Esophagus (tissue), 2 donors: ENCODE data around the gene TRIM2. TPM values are rescaled to one million over a fixed set of nuclear protein-coding genes. Genes with fewer than 3 reads are reported as not detected.
A peak's percentile ranks its signal among the peaks of the same experiment; 100 is the strongest.

Experiments used
- H3K27ac ChIP-seq, 2 donors: one replicate each; pipeline ENCODE4 v1.5.1; 2013; ENCODE audit warnings: low read depth in 2 of 2, mild to moderate bottlenecking in 2 of 2, inconsistent platforms in 1 of 2, low read length in 1 of 2, moderate library complexity in 1 of 2
- H3K27me3 ChIP-seq, 2 donors: one replicate each; pipeline ENCODE4 v1.6.1; 2013; ENCODE audit warnings: low read length in 2 of 2, control low read depth in 1 of 2, mild to moderate bottlenecking in 1 of 2; ENCODE audit not compliant: insufficient read depth in 2 of 2, control insufficient read depth in 1 of 2
- H3K36me3 ChIP-seq, 2 donors: one replicate each; pipeline ENCODE4 v1.6.1; 2013; ENCODE audit warnings: low read length in 1 of 2; ENCODE audit not compliant: control insufficient read depth in 2 of 2, insufficient read depth in 2 of 2
- H3K4me1 ChIP-seq, 2 donors: one replicate each; pipeline ENCODE4 v1.6.1; 2013; ENCODE audit warnings: low read length in 1 of 2; ENCODE audit not compliant: control insufficient read depth in 2 of 2, insufficient read depth in 2 of 2
- H3K4me3 ChIP-seq, 2 donors: one replicate each; pipeline ENCODE4 v1.5.1; 2013; ENCODE audit warnings: low read length in 2 of 2, mild to moderate bottlenecking in 2 of 2, low read depth in 1 of 2, moderate library complexity in 1 of 2
- H3K9me3 ChIP-seq, 2 donors: one replicate each; pipeline ENCODE4 v1.6.1; 2013; ENCODE audit warnings: mild to moderate bottlenecking in 2 of 2, low read depth in 1 of 2, low read length in 1 of 2, moderate library complexity in 1 of 2; ENCODE audit not compliant: control insufficient read depth in 2 of 2, insufficient read depth in 1 of 2
- WGBS, 2 donors: extraction: QIAGEN DNeasy Blood & Tissue Kit; methylation state at CpG; one replicate each; pipeline ENCODE4 v1.1.7; 2013; 5-methylcytosine and 5-hydroxymethylcytosine counted together
- polyA plus RNA-seq, 2 donors: library from polyadenylated mRNA; stranded (reverse); fragments of 200-250 nt; gene quantifications; one replicate each; pipeline ENCODE4 v1.2.3, GENCODE V29; 2013
- donor health status: healthy with polysubstance abuse.
- donor health status: Bipolar disorder and iron deficiency.

The TRIM2 gene
- polyA plus RNA-seq, 2 donors: 4.0 to 8.8 TPM

GRCh38 chr4:153294631-153295030, 90.4 kb downstream of the TRIM2 start:
- peak overlapping the region; percentile 32 to 81 for H3K27ac ChIP-seq
- peaks cover 0 to 8% of the 10 kb centered on the region in 2 donors for H3K4me1 ChIP-seq
- H3K27me3 ChIP-seq: no peaks in the 10 kb centered on the region
- H3K36me3 ChIP-seq: peaks cover 0 to 3% of the 10 kb centered on the region in 2 donors
- H3K9me3 ChIP-seq: peaks cover 0 to 2% of the 10 kb centered on the region in 2 donors
- no peak overlapping the region for H3K4me3 ChIP-seq
- 50 to 74% methylated on average over 1 of the region's 1 CpG for WGBS, 2 donors

DNA sequence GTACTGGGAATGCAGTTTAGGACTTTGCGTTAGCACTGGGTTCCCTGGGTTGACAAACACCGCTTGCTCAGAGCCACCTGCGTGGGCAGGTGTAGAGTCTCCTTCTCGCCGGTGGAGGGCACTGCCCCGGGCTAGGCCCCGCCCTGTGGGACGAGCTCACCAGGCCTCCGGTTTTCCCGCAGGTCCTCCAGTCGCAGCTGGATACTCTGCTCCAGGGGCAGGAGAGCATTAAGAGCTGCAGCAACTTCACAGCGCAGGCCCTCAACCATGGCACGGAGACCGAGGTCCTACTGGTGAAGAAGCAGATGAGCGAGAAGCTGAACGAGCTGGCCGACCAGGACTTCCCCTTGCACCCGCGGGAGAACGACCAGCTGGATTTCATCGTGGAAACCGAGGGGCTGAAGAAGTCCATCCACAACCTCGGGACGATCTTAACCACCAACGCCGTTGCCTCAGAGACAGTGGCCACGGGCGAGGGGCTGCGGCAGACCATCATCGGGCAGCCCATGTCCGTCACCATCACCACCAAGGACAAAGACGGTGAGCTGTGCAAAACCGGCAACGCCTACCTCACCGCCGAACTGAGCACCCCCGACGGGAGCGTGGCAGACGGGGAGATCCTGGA, 91.0 kb downstream of the TRIM2 start:
- H3K4me3 ChIP-seq: peak overlapping the region; percentile 2 to 34
- H3K27ac ChIP-seq: peak overlapping the region; percentile 32 to 81
- H3K9me3 ChIP-seq: peaks cover 2 to 5% of the 10 kb centered on the region in 2 donors
- no peaks in the 10 kb centered on the region for H3K27me3 ChIP-seq
- WGBS, 2 donors: 84 to 90% methylated on average over 40 of the region's 40 CpGs
- H3K36me3 ChIP-seq: peaks cover 0 to 3% of the 10 kb centered on the region in 2 donors
- H3K4me1 ChIP-seq: peaks cover 0 to 8% of the 10 kb centered on the region in 2 donors

GRCh38 chr4:153296040-153296823, 92.0 kb downstream of the TRIM2 start:
- peak overlapping the region; percentile 34 to 43 for H3K4me3 ChIP-seq
- peaks cover 2 to 5% of the 10 kb centered on the region in 2 donors for H3K9me3 ChIP-seq
- H3K27ac ChIP-seq: peak overlapping the region; percentile 79 to 81
- peaks cover 0 to 8% of the 10 kb centered on the region in 2 donors for H3K4me1 ChIP-seq
- H3K36me3 ChIP-seq: peaks cover 0 to 3% of the 10 kb centered on the region in 2 donors
- no peaks in the 10 kb centered on the region for H3K27me3 ChIP-seq
- WGBS, 2 donors: 40 to 51% methylated on average over 11 of the region's 11 CpGs

GRCh38 chr4:153297116-153297515, 92.9 kb downstream of the TRIM2 start:
- H3K27ac ChIP-seq: peak overlapping the region; percentile 20 to 80
- 53 to 70% methylated on average over 8 of the region's 8 CpGs for WGBS, 2 donors
- H3K4me1 ChIP-seq: peaks cover 0 to 8% of the 10 kb centered on the region in 2 donors
- H3K4me3 ChIP-seq: peak overlapping the region; percentile 33 to 34
- peaks cover 2 to 5% of the 10 kb centered on the region in 2 donors for H3K9me3 ChIP-seq
- peaks cover 0 to 3% of the 10 kb centered on the region in 2 donors for H3K36me3 ChIP-seq
- H3K27me3 ChIP-seq: no peaks in the 10 kb centered on the region

DNA sequence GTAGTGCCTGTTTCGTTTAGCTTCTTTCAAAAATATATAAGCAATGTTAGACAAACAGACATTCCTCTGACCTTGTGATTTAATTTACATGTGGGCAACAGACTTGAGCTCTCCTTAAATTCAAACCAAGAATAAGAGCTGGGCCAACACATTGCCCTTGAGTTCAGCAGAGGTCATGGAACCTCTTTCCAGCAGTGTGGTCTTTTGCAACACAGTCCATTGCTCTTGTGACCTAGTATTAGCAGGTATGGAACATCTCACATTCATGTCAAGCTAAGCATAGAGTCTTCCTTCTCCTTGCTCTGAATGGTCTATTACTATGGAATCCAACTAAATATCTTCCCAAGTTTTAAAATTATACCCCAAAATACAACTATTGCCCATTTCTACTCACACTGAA, 106.5 kb downstream of the TRIM2 start:
- no peaks in the 10 kb centered on the region for H3K9me3 ChIP-seq
- H3K27ac ChIP-seq: no peak overlapping the region
- no peaks in the 10 kb centered on the region for H3K4me1 ChIP-seq
- H3K4me3 ChIP-seq: no peak overlapping the region
- no peaks in the 10 kb centered on the region for H3K27me3 ChIP-seq
- WGBS, 2 donors: 91% methylated on average over 1 of the region's 1 CpG
- H3K36me3 ChIP-seq: peaks cover 2 to 3% of the 10 kb centered on the region in 2 donors

DNA sequence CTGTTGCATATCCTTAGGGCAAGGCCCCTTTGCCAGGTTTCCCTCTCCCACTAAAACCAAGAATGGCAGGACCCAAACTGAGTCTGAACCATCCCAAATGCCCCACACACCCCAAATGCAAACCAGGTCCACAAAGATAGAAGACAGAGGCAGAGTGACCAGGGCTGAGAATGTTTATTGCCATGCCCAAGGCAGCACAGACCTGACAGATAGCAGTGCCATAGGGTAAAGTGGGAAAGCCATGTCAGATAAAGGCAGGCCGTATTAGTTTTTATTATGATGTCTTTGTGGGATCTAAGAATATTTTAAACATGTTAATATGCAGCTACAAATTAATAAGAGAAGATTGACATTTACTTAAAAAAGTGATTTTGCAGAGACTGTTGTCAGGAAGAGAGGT, 110.7 kb downstream of the TRIM2 start:
- Histone ChIP-seq H3K27ac (no peak overlapping the region), H3K4me1 (no peaks in the 10 kb centered on the region), H3K4me3 (no peak overlapping the region), H3K9me3 (no peaks in the 10 kb centered on the region), H3K36me3 (no peaks in the 10 kb centered on the region), H3K27me3 (no peaks in the 10 kb centered on the region)
- WGBS, 2 donors: 89 to 95% methylated on average over 1 of the region's 1 CpG

DNA sequence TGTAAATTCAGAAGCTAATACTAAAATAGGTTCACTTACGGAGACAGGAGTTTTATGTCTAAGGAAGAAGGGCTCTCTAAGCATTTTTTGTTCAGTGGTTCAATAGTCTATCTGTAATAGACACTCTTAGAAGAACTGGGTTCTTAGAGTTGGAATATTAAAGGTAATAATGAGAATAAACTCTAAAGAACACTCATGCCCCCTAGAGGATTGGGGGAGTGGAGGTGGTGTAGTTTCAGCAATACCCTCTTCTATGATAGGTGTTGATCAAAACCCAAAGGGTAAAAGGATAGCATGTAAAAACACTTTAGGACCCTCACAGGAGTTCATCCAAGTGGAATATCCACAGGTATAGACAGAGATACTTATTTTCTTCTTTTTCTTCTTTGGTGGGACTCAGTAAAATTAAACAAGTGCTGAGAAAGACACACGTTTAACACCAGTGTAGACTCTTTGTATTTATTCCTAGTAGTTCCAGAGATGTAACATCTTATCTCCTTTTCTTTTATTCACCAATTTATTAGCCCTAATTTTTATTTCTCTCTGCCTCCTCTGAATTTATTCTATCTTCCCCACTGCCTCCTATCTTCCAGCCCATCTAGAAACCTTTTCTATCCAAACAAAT, 114.6 kb downstream of the TRIM2 start:
- Histone ChIP-seq H3K36me3 (no peaks in the 10 kb centered on the region), H3K4me3 (no peak overlapping the region), H3K27ac (no peak overlapping the region), H3K9me3 (no peaks in the 10 kb centered on the region), H3K27me3 (no peaks in the 10 kb centered on the region), H3K4me1 (no peaks in the 10 kb centered on the region)
- WGBS, 2 donors: 74 to 76% methylated on average over 2 of the region's 2 CpGs

GRCh38 chr4:153322791-153323190, 118.5 kb downstream of the TRIM2 start:
- H3K4me3 ChIP-seq: no peak overlapping the region
- H3K27ac ChIP-seq: no peak overlapping the region
- WGBS, 2 donors: 75 to 82% methylated on average over 6 of the region's 6 CpGs
- no peaks in the 10 kb centered on the region for H3K9me3 ChIP-seq
- H3K27me3 ChIP-seq: no peaks in the 10 kb centered on the region
- H3K36me3 ChIP-seq: no peaks in the 10 kb centered on the region
- no peaks in the 10 kb centered on the region for H3K4me1 ChIP-seq

- H3K27ac ChIP-seq: no peak overlapping the region
- no peaks in the 10 kb centered on the region for H3K36me3 ChIP-seq
- 79 to 90% methylated on average over 3 of the region's 3 CpGs for WGBS, 2 donors
- H3K27me3 ChIP-seq: no peaks in the 10 kb centered on the region
- no peak overlapping the region for H3K4me3 ChIP-seq
- no peaks in the 10 kb centered on the region for H3K4me1 ChIP-seq
- H3K9me3 ChIP-seq: no peaks in the 10 kb centered on the region
These were observed 119.8 kb downstream of the TRIM2 start for GRCh38 chr4:153324046-153324445.
